ENCODE results near the gene CDSN. TPM values are rescaled to one million over a fixed set of nuclear protein-coding genes. Genes with fewer than 3 reads are reported as not detected.

The CDSN gene
- total and polyA plus RNA-seq, 2 of the 8 experiments (the other 6 are each of a cell fraction or from before 2014, with no cell fraction given) = not detected

DNA sequence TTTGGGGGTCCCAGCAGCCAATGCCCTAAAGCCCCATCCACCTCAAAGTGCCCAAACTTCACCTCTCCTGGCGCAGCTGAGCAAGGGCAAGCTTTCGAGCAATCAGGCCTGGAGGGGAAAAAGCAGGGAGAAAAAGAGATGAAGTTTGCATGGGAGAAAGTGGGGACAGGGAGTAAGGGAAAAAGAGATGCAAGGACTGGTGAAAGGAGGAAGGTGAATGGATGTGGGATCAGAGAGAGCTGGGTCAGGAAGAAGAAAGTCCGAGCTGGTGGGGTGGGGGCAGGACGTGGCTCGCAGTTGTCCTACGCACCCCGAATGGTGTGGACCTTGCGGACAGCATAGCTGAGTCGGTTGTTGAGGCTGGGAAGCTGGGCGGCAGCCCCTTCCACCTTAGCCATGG, 25.1 kb upstream of the CDSN start:
- ChIA-PET CTCF (ENCODE audit: partially characterized antibody) (interaction anchor here (0.6 to 16.4 kb wide), 9 partner anchors 8 to 52 kb away, joined by 3 to 170 read pairs (median 5); no protein-coding TSS in a partner anchor), POLR2A (ENCODE audit: partially characterized antibody) (interaction anchor here (0.6 to 68.5 kb wide), 4 partner anchors 2 to 445 kb away, joined by 3 to 2251 read pairs (median 1128); partner anchors contain the start of genes CCHCR1, CDSN, POU5F1 and PSORS1C1)
- H3K56ac ChIP-seq (replicated peaks; ENCODE audit: insufficient read length, low read depth, low read length) = no peak overlapping the region
- no peak overlapping the region for H4K91ac ChIP-seq (replicated peaks; ENCODE audit: insufficient read length, low read length)
- H3K4ac ChIP-seq (replicated peaks; ENCODE audit: insufficient read length, low read depth, low read length) = no peak overlapping the region
- WGBS, 2 experiments (ENCODE audit: extremely low coverage in 1 of 2, insufficient coverage in 1 of 2, insufficient read length in 1 of 2, insufficient replicate concordance in 2 of 2, low coverage in 1 of 2, low lambda C conversion rate in 2 of 2, missing lambda C conversion rate in 1 of 2) = 94% methylated on average over 10 of the region's 10 CpGs; no CpG with 5 or more reads in 1 of the 2 experiments
- no peak overlapping the region for H3K27ac ChIP-seq (ENCODE audit: low read depth, low read length)
- H3K4me1 ChIP-seq (replicated peaks in 1 of 4; ENCODE audit: control insufficient read depth in 3 of 4, insufficient read depth in 4 of 4, low read length in 3 of 4) = peaks cover 0 to 9% (median 4%) of the 10 kb centered on the region in 4 experiments; a peak in 4 of 7 replicates
- H4K20me1 ChIP-seq (replicated peaks in 1 of 2; ENCODE audit: control insufficient read depth in 1 of 2, insufficient read depth in 2 of 2, low read length in 2 of 2) = peaks cover 0 to 3% of the 10 kb centered on the region in 2 experiments
- H2BK120ac ChIP-seq (replicated peaks; ENCODE audit: low read depth, low read length) = no peak overlapping the region
- no peak overlapping the region for H4K5ac ChIP-seq (ENCODE audit: insufficient read length, low read depth, low read length)
- no peaks in the 10 kb centered on the region; the same call in 1 of the 2 replicates for H3K23me2 ChIP-seq (ENCODE audit: low read depth, low read length)
- no peaks in the 10 kb centered on the region for H3K9me3 ChIP-seq (ENCODE audit: insufficient read depth in 2 of 2, low read depth in 1 of 2, low read length in 1 of 2)
- FAIRE-seq (no peak), DNase-seq (ENCODE audit: low read depth in 1 of 2, low spot score in 2 of 2) (no peak)
- H2BK15ac ChIP-seq (ENCODE audit: low read length) = no peak overlapping the region
- H3K9ac ChIP-seq (replicated peaks in 1 of 4; ENCODE audit: extremely low read depth in 1 of 4, low read depth in 3 of 4, low read length in 3 of 4) = no peak overlapping the region
- H2BK12ac ChIP-seq (ENCODE audit: low read depth, low read length) = no peak overlapping the region
- no peak overlapping the region for H2AK5ac ChIP-seq (ENCODE audit: low read depth, low read length)
- H2AFZ ChIP-seq (ENCODE audit: low read length) = no peak overlapping the region
- H3K14ac ChIP-seq (ENCODE audit: insufficient read length) = no peak overlapping the region
- H3K4me3 ChIP-seq (ENCODE audit: extremely low read depth in 1 of 4, insufficient read depth in 2 of 4, low read depth in 3 of 4, low read length in 4 of 4) = no peak overlapping the region
- H2BK5ac ChIP-seq (ENCODE audit: low read depth, low read length) = no peak overlapping the region
- H3K23ac ChIP-seq (ENCODE audit: insufficient read length) = no peak overlapping the region
- peaks cover 2 to 39% (median 9%) of the 10 kb centered on the region in 4 experiments; a peak in 7 of 8 replicates for H3K36me3 ChIP-seq (ENCODE audit: control insufficient read depth in 2 of 4, insufficient read depth in 4 of 4, low read length in 3 of 4)
- no peaks in the 10 kb centered on the region for H3K79me1 ChIP-seq (ENCODE audit: low read depth, low read length)
- H3K27me3 ChIP-seq (replicated peaks in 1 of 4; ENCODE audit: control insufficient read depth in 3 of 4, extremely low read depth in 1 of 4, insufficient read depth in 3 of 4, low read length in 3 of 4) = no peaks in the 10 kb centered on the region
- H3K4me2 ChIP-seq (ENCODE audit: insufficient read depth in 1 of 2, low read depth in 2 of 2, low read length in 2 of 2) = no peak overlapping the region
- H3K18ac ChIP-seq (ENCODE audit: extremely low read depth, low read length) = no peak overlapping the region
- H4K8ac ChIP-seq (ENCODE audit: extremely low read depth, insufficient read depth, low read length) = no peak overlapping the region
- no peaks in the 10 kb centered on the region for H3K79me2 ChIP-seq (ENCODE audit: control insufficient read depth in 1 of 2, insufficient read depth in 2 of 2, low read length in 2 of 2)
- H2BK20ac ChIP-seq (ENCODE audit: low read length) = no peak overlapping the region
- TF ChIP-seq TAF7 (optimal IDR thresholded peaks at IDR 0.05; ENCODE audit: borderline replicate concordance, low read depth, low read length) (no peak), SRF (IDR thresholded peaks at IDR 0.05; ENCODE audit: low read depth, low read length) (no peak), SIX5 (IDR thresholded peaks at IDR 0.05; ENCODE audit: low read depth, low read length) (no peak), BRCA1 (IDR thresholded peaks at IDR 0.05; ENCODE audit: low read depth, low read length) (no peak)
- TF ChIP-seq, protein P1, sequence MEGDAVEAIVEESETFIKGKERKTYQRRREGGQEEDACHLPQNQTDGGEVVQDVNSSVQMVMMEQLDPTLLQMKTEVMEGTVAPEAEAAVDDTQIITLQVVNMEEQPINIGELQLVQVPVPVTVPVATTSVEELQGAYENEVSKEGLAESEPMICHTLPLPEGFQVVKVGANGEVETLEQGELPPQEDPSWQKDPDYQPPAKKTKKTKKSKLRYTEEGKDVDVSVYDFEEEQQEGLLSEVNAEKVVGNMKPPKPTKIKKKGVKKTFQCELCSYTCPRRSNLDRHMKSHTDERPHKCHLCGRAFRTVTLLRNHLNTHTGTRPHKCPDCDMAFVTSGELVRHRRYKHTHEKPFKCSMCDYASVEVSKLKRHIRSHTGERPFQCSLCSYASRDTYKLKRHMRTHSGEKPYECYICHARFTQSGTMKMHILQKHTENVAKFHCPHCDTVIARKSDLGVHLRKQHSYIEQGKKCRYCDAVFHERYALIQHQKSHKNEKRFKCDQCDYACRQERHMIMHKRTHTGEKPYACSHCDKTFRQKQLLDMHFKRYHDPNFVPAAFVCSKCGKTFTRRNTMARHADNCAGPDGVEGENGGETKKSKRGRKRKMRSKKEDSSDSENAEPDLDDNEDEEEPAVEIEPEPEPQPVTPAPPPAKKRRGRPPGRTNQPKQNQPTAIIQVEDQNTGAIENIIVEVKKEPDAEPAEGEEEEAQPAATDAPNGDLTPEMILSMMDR (IDR thresholded peaks at IDR 0.05; ENCODE audit: control extremely low read depth in 1 of 3, insufficient read depth in 1 of 3, low read depth in 1 of 3, low read length in 3 of 3) = no peak

Data from H1 (cell line).